Astrocyte (in vitro differentiated cells and primary cell): Measurements from ENCODE around the gene SLC2A2. TPM values are rescaled to one million over a fixed set of nuclear protein-coding genes. Genes with fewer than 3 reads are reported as not detected.

Source experiments
- DNase-seq: peaks from one replicate; pipeline ENCODE4 v3.0.0-alpha.2; 2010; ENCODE audit warnings: low read depth
- FAIRE-seq: peaks from 2 replicates; lab custom pipeline; 2011; peaks lifted over from hg19 to GRCh38; lab: Jason Lieb, UNC
- H2AFZ ChIP-seq: 2 replicates; pipeline ENCODE4 v1.6.0; 2012; ENCODE audit warnings: low read depth, low read length, inconsistent platforms
- H3K27ac ChIP-seq: 2 replicates; pipeline ENCODE4 v1.5.1; 2011; ENCODE audit warnings: low read depth, low read length, inconsistent platforms
- H3K27me3 ChIP-seq: 2 replicates; pipeline ENCODE4 v1.6.0; 2011; ENCODE audit warnings: low read length, inconsistent platforms; ENCODE audit not compliant: insufficient read depth
- H3K36me3 ChIP-seq: 2 replicates; pipeline ENCODE4 v1.5.1; 2011; ENCODE audit warnings: low read length, inconsistent platforms; ENCODE audit not compliant: insufficient read depth
- H3K4me1 ChIP-seq: 2 replicates; pipeline ENCODE4 v1.5.1; 2011; ENCODE audit warnings: low read length, inconsistent platforms; ENCODE audit not compliant: insufficient read depth
- H3K4me2 ChIP-seq: 2 replicates; pipeline ENCODE4 v1.6.0; 2012; ENCODE audit warnings: low read length, inconsistent platforms
- H3K4me3 ChIP-seq: 2 replicates; pipeline ENCODE4 v1.5.1; 2011; ENCODE audit warnings: low read depth, mild to moderate bottlenecking, low read length, inconsistent platforms; ENCODE audit not compliant: insufficient read depth
- H3K79me2 ChIP-seq: 2 replicates; pipeline ENCODE4 v1.6.0; 2012; ENCODE audit warnings: mild to moderate bottlenecking, low read length, inconsistent platforms; ENCODE audit not compliant: insufficient read depth
- H3K9ac ChIP-seq: 2 replicates; pipeline ENCODE4 v1.6.0; 2012; ENCODE audit warnings: mild to moderate bottlenecking, low read length, inconsistent platforms
- H3K9me3 ChIP-seq: 2 replicates; pipeline ENCODE4 v1.5.1; 2012; ENCODE audit warnings: low read depth, mild to moderate bottlenecking, low read length, inconsistent platforms; ENCODE audit not compliant: insufficient read depth
- H4K20me1 ChIP-seq: 2 replicates; pipeline ENCODE4 v1.6.0; 2012; ENCODE audit warnings: low read length, inconsistent platforms; ENCODE audit not compliant: insufficient read depth
- H3K27ac Mint-ChIP-seq: one replicate; pipeline ENCODE4 v1.8.0; 2021; ENCODE audit warnings: mild to moderate bottlenecking, mixed read lengths; ENCODE audit not compliant: unreplicated experiment
- H3K27me3 Mint-ChIP-seq: one replicate; pipeline ENCODE4 v1.8.0; 2021; ENCODE audit warnings: low read depth, mixed read lengths; ENCODE audit not compliant: unreplicated experiment
- H3K36me3 Mint-ChIP-seq: one replicate; pipeline ENCODE4 v1.8.0; 2021; ENCODE audit warnings: low read depth, mixed read lengths; ENCODE audit not compliant: unreplicated experiment
- H3K4me1 Mint-ChIP-seq: one replicate; pipeline ENCODE4 v1.8.0; 2021; ENCODE audit warnings: low read depth, mixed read lengths; ENCODE audit not compliant: unreplicated experiment
- H3K4me3 Mint-ChIP-seq: one replicate; pipeline ENCODE4 v1.8.0; 2021; ENCODE audit warnings: mild to moderate bottlenecking, moderate library complexity, mixed read lengths; ENCODE audit not compliant: unreplicated experiment
- H3K9me3 Mint-ChIP-seq: one replicate; pipeline ENCODE4 v1.8.0; 2021; ENCODE audit warnings: mild to moderate bottlenecking, mixed read lengths; ENCODE audit not compliant: unreplicated experiment
- CTCF ChIP-seq: IDR thresholded peaks from 2 replicates; pipeline ENCODE4 v1.5.1; 2011; ENCODE audit warnings: low read depth, mild to moderate bottlenecking, inconsistent platforms, low read length, moderate library complexity; ENCODE audit not compliant: insufficient read depth
- EZH2 ChIP-seq: IDR thresholded peaks from 2 replicates; pipeline ENCODE4 v1.6.1; 2012; ENCODE audit warnings: mild to moderate bottlenecking, low read length, inconsistent platforms; ENCODE audit not compliant: insufficient read depth
- total RNA-seq: library from RNA; stranded (reverse); gene quantifications from 2 replicates; pipeline ENCODE4 v1.2.1, GENCODE V29; 2021

Gene SLC2A2
- total RNA-seq, 1 donor from 2014 or later: not detected

DNA sequence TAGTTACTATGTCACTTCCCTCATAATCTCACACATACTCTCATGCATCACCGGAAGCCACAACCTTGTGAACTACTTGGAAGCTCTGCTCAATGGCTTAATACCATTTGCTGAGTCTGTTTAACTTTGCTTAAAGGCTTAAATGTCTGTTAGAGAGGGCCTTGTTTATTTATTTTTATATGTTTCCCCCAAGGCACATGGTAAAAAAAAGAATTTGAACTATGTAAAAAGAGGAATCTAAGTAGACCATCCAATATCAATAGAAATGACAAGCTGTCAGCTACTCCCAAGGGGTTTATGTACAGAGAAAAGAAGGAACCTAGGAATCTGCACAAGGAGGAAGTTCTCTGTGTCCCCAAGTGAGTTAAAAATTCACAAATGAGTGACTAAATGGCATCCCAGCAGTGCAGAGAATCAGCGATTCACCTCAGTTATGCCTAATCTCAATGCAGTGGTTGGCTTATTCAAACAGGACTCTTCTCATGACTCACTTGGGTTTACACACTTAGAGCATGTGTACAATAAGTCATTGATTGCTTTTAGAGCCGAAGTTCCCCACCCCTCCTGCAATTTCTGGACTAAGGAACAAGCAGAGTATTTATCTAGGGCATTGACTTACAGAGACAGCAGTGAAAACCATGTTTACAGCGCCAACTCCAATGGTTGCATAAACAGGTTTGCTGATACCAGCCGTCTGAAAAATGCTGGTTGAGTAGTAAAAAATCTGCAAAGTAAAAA lies 24.4 kb downstream of the SLC2A2 start:
- Histone ChIP-seq H3K9ac (no peak overlapping the region), H3K27me3 (no peaks in the 10 kb centered on the region), H3K4me2 (peak overlapping the region; percentile 37), H3K79me2 (no peaks in the 10 kb centered on the region), H2AFZ (peak overlapping the region; percentile 40), H3K4me1 (peaks cover 43% of the 10 kb centered on the region), H3K9me3 (no peaks in the 10 kb centered on the region), H4K20me1 (no peaks in the 10 kb centered on the region), H3K4me3 (no peak overlapping the region), H3K36me3 (no peaks in the 10 kb centered on the region), H3K27ac (no peak overlapping the region)
- peak; percentile 17 for FAIRE-seq
- Mint-ChIP-seq H3K4me1 (peaks cover 44% of the 10 kb centered on the region), H3K27me3 (no peaks in the 10 kb centered on the region), H3K27ac (peak overlapping the region; percentile 81), H3K36me3 (no peaks in the 10 kb centered on the region), H3K4me3 (no peak overlapping the region), H3K9me3 (no peaks in the 10 kb centered on the region)
- TF ChIP-seq EZH2 (no peak), CTCF (no peak)
- DNase-seq: peak; percentile 56

- no peaks in the 10 kb centered on the region for H3K36me3 ChIP-seq
- no peak overlapping the region for H3K27ac ChIP-seq
- H4K20me1 ChIP-seq: no peaks in the 10 kb centered on the region
- no peak overlapping the region for H2AFZ ChIP-seq
- no peak overlapping the region for H3K4me2 ChIP-seq
- H3K4me3 Mint-ChIP-seq: peak overlapping the region; percentile 12
- H3K4me3 ChIP-seq: no peak overlapping the region
- H3K4me1 ChIP-seq: peaks cover 46% of the 10 kb centered on the region
- H3K4me1 Mint-ChIP-seq: peaks cover 51% of the 10 kb centered on the region
- H3K27me3 Mint-ChIP-seq: no peaks in the 10 kb centered on the region
- no peaks in the 10 kb centered on the region for H3K27me3 ChIP-seq
- no peaks in the 10 kb centered on the region for H3K79me2 ChIP-seq
- DNase-seq: no peak
- H3K9ac ChIP-seq: no peak overlapping the region
- TF ChIP-seq CTCF (no peak), EZH2 (no peak)
- FAIRE-seq: no peak
- H3K9me3 ChIP-seq: no peaks in the 10 kb centered on the region
- no peaks in the 10 kb centered on the region for H3K36me3 Mint-ChIP-seq
- H3K27ac Mint-ChIP-seq: peak overlapping the region; percentile 27
- no peaks in the 10 kb centered on the region for H3K9me3 Mint-ChIP-seq
Observed at GRCh38 chr3:171001250-171001893, 25.1 kb downstream of the SLC2A2 start.

GRCh38 chr3:171000281-171000680 lies 26.2 kb downstream of the SLC2A2 start:
- no peaks in the 10 kb centered on the region for H3K9me3 Mint-ChIP-seq
- H3K27ac Mint-ChIP-seq: peak overlapping the region; percentile 51
- no peak for TF ChIP-seq CTCF
- no peak for TF ChIP-seq EZH2
- Histone ChIP-seq H3K27me3 (no peaks in the 10 kb centered on the region), H3K36me3 (no peaks in the 10 kb centered on the region), H3K9ac (no peak overlapping the region), H4K20me1 (no peaks in the 10 kb centered on the region), H3K27ac (peak overlapping the region; percentile 24), H3K4me2 (peak overlapping the region; percentile 49), H3K9me3 (no peaks in the 10 kb centered on the region), H3K79me2 (no peaks in the 10 kb centered on the region), H3K4me1 (peaks cover 46% of the 10 kb centered on the region), H3K4me3 (no peak overlapping the region), H2AFZ (no peak overlapping the region)
- no peaks in the 10 kb centered on the region for H3K36me3 Mint-ChIP-seq
- no peaks in the 10 kb centered on the region for H3K27me3 Mint-ChIP-seq
- no peak overlapping the region for H3K4me3 Mint-ChIP-seq
- DNase-seq: no peak
- FAIRE-seq: no peak
- H3K4me1 Mint-ChIP-seq: peaks cover 53% of the 10 kb centered on the region
